Stimulated activated CD4-positive, alpha-beta T cell treated with anti-CD3 and anti-CD28 coated beads, Interleukin-4, amount 100 ng/mL, for 1 hour (primary cell): Measurements from ENCODE around the gene ZYX.
"Not testable (repeated sequence)": the region's sequence is repeated elsewhere in the genome, so short reads cannot be mapped to it uniquely, and the experiment has no call there.

ENCODE experiments used
- DNase-seq: peaks from one replicate; pipeline ENCODE4 v3.0.0-alpha.2; 2020

ZYX gene

DNA sequence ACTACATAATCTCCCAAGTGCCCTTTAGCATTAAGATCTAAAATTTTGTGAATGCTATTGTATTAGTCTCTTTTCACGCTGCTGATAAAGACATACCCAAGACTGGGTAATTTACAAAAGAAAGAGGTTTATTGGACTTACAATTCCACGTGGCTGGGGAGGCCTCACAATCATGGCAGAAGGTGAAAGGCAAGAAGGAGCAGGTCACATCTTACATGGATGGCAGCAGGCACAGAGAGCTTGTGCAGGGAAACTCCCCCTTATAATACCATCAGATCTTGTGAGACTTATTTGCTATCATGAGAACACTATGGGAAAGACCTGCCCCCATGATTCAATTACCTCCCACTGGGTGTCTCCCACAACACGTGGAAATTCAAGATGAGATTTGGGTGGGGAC is 39.5 kb downstream of the ZYX start:
- DNase-seq = not testable (repeated sequence)

DNA sequence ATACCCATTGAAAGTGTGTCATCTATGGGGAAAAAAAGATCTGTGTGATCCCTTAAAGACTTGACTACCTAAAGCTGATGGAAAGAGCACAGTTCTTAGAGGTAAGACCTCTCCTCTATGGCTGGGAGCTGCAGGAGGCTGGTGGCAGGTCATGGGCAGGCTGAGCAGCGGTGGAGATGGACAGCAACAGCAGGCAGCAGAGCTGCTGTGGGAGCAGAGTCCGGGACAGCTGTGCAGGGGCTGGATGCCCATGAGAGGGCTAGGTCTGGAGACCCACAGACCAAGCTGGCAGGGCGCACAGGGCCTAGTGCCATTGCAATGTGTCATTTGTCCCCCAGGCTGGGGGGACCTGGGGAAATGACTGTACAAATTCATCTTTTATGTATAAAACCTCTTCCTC is 40.9 kb downstream of the ZYX start:
- DNase-seq = no peak

DNA sequence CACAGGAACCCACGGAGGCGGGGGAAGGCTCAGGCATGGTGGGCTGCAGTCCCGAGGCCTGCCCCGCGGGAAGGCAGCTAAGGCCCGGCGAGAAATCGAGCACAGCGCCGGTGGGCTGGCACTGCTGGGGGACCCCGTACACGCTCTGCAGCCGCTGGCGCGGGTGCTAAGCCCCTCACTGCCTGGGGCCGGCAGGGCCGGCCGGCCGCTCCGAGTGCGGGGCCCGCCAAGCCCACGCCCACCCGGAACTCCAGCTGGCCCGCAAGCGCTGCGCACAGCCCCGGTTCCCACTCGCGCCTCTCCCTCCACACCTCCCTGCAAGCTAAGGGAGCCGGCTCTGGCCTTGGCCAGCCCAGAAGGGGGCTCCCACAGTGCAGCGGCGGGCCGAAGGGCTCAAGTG is 43.3 kb downstream of the ZYX start:
- DNase-seq = not testable (repeated sequence)

DNA sequence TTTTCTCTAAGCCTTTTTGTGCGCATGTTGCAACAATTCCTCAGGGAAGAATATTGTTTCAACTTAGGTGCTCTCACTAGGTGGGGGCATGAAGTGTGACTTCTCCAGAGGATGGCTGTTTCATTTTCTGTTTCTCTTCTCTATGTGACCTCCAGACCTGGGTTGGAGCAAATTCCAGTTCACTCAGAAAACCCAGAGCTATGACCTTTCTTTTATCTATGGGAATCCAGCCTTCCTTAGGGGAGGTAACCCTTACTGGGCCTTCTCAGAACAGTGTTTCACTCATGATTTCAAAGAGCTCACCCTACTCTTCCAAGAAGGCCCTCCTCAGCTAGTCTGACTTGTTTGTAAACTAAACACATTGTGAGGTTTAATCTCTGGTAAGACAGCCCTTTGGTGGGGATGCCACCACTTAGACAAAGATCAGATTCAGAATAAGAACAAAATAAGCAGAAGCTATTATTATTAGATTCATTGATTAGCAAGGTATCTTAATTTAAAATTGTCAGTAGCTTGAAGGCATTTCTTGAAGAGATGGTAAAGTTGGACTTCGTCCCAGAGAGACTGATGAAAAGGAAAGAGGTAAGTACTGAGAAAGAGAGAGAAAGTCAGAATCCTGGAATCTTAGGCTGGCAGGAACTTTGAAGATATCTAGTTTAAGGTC is 45.5 kb downstream of the ZYX start:
- DNase-seq = no peak

DNA sequence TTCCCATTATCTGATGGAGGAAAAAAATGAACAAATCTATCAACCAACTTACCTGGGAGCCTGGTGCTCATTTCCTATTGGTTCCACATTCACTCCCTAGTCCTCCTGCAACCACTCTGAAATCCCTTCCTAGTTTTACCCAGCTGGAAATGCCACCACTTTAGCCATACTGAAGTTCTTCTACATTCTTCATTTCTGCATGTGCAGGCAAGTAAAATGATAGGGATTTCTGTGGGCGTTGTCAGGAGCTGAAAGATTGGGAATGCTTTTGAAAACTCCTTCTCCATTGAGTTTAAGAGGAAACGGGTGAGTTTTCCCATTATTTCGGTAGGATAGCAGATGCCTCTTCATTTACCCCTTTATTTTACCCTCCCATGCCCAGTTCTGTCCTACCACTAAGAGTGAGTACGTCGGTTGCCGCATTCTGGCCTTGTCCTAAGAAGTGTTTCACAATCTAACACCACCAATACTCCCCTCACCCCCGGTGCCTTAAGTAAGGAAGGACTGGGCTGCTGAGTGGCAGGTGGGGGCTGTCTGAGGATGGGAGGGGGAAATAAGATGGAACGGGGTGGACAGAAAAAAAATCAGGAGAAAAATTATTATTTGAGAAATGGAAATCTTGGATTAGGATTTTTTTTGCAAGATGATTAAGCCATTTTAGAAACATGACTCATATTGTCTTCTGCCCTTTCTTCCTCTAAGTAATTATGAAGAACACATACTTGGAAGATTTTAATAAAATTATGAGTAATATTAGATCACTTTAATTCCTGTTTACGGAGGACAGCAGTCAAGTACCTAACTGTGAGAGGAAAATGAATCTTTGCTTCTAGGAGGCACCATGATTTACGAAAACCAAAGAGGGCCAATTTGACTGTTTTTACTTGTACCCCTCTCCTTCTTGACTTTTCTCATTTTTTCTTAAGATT is 48.9 kb downstream of the ZYX start:
- no peak for DNase-seq

DNA sequence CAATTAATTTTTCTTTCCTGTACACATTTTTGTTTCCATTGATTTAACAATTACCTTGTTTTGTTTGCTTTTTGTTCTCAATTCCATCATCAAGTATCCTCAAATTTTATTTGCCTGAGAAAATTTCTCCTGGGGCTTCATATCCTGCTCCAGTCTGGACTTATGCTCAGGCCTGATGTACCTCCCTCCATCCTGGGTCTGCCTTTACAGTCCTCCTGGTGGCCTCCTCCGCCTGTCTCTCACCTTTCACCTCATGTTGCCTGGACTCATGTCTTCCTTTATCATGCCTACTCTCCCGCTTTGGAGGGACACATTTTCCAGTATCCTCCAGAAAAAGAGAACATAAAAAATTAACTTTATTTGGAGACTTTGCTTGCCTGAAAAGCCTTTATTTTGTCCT is 50.0 kb downstream of the ZYX start:
- no peak for DNase-seq

DNA sequence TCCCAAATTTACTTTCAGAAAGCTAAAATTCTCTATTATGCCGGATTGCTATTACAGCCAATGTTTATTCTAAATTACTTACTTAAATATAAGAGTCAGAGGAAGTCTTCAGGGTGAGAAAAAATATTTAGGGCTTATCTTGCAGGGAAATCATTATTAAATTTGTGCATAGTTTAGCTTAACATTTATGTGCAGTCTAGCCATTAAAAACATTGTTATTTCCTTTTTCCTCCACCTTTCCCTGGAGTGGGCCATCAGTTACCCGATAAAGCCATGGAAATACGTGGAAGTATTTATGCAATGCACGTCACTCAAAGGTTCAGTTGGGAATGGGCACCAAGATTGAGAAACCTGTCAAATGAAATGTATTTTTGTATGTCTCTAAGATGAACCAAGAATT is 52.6 kb downstream of the ZYX start:
- no peak for DNase-seq

GRCh38 chr7:143434660-143435059 is 53.5 kb downstream of the ZYX start:
- DNase-seq = no peak

GRCh38 chr7:143435266-143435665 is 54.1 kb downstream of the ZYX start:
- DNase-seq = no peak

GRCh38 chr7:143436325-143436946 is 55.3 kb downstream of the ZYX start:
- no peak for DNase-seq

DNA sequence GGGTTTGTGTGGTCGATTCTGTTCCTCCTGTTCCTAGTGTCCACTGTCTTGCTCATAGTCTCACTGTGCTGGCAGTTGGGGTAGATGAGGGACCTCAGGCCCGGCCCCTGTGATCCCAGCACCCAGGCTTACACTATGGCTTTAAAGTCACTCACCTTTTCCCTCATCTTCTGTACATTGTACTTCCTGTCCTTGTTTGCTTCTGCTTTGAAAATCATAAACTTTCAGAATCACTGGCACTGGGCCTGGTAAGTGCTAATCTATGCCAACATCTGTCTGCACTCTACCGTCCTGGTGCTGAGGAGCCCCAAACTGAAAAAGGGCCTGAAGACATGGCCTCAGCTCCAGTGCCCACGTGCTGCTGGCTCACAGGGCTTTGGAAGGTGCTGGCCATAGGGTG is 56.4 kb downstream of the ZYX start:
- DNase-seq = no peak

DNA sequence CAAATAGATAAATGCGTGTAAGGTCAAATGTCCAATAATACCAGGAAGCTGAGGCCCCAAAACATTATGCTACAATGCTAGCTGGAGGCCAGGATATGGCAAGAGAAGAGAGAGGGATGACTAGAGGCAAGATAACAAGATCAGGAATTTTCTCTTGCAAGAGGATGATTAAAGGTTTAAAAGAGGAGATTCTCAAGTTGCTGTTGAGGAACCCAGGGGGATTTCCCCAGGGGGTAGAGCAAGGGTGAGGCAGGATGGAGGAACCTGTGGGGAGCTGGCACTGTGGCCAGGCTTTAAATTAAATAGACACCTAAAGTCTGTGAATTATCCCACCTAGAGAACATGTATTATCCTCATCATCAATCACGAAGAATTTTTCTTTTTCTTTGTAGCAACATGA is 58.7 kb downstream of the ZYX start:
- DNase-seq = no peak
